ENCODE results near the gene ROCK2.

ROCK2 gene

DNA sequence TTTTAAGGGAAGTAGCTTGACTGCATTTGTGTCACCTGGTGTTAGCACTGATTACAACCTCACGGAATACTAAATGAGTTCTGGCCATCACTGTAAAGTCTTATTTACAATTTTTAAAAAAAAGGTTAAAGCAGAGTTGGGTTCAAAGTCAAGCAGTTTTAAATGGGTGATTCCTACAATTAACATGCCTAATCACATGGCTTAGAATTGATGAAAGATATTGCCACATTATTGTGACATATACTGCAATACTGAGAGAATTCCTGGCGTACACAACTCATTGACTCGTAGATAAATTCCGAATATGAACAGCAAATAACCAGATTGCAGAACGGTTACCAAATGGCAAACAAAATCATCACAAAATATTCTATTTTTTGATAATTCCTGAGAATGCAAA is 34.2 kb downstream of the ROCK2 start:
- no peak for DNase-seq (ENCODE audit: low spot score)

DNA sequence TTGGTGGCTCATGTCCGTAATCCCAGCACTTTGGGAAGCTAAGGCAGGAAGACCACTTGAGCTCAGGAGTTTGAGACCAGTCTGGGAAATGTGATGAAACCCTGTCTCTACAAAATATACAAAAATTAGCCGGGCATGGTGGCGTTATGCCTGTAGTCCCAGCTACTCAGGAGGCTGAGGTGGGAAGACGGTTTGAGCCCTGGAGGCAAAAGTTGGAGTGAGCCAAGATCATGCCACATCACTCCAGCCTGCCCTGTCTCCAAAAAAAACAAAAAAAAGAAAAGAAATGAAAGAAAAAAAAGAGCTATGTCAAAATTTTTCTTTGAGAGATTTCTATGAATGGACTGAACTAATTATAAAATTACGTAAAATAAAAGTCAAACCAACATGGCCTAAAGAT is 34.7 kb downstream of the ROCK2 start:
- DNase-seq (ENCODE audit: low spot score): no peak

DNA sequence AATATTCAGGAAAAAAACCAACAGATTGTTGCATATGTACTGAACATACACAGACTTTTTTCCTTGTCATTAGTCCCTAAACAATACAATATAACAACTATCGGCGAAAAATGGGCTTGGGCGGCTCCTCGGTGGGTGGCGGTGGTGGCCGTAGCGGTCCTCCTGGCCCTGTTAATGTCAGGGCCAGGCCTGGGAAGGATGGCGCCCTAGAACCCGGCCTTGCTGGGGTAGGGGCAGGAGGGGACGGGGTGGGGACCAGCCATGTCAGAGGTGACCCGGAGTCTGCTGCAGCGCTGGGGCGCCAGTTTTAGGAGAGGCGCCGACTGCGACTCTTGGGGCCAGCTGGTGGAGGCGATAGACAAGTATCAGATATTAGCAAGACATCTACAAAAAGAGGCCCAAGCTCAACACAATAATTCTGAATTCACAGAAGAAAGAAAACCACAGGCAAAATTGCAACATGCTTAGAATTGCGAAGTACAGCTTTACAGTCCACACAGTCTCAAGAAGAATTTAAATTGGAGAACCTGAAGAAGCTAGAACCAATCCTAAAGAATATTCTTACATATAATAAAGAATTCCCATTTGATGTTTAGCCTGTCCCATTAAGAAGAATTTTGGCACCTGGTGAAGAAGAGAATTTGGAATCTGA is 36.5 kb downstream of the ROCK2 start:
- DNase-seq (ENCODE audit: low spot score): no peak

DNA sequence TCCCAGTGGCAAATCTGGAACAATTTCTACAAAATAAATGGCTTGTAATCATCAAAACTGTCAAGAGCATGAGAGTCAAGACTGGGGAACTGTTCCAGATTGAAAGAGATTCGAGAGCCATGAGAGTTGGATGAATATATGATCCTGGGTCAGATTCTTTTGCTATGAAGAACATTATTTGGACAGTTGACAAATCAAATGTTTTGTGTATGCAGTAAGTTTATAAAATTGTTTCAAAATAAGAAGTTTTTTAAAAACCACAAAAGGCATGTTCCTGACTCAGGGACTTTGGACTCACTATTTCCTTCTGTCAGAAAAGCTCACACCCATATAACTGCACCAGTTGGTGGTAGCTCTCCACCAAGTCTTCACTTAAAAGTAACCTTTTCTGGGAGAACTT is 38.5 kb downstream of the ROCK2 start:
- no peak for DNase-seq (ENCODE audit: low spot score)

DNA sequence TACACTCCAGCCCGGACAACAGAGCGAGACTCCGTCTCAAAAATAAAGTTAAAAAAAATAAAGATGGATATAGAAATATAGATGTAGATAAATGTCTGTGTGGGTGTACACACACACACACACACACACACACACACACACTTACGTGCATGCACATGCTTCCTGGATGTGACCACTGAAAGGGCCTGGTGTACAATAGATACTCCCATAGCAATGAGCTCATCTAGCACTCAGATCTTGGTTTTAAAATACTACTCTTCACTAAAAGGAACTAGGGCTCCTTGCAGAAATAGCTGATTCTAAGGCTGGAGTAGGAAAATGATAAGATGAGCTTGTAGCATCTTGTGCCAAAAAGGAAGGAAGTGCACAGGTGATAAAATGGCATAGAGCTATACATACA is 39.1 kb downstream of the ROCK2 start:
- DNase-seq (ENCODE audit: low spot score): no peak

DNA sequence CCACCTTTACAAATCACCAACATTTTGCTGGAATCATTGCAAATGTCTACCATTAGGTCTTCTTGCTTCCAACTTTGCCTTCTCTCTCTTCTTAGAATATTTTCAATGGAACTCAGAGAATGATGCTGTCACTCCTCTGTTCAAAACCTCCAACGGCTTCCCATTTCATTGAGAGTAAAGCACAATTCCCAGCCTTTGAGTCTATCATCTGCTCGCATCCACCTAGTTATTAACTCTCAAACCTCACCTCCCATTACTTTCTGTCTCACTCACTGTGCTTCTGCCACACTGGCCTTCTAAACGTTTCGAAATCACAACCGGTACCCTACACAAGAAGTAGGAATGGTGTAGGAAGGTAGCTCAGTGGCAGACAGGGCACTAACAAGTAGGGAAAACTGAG is 40.0 kb downstream of the ROCK2 start:
- no peak for DNase-seq (ENCODE audit: low spot score)

DNA sequence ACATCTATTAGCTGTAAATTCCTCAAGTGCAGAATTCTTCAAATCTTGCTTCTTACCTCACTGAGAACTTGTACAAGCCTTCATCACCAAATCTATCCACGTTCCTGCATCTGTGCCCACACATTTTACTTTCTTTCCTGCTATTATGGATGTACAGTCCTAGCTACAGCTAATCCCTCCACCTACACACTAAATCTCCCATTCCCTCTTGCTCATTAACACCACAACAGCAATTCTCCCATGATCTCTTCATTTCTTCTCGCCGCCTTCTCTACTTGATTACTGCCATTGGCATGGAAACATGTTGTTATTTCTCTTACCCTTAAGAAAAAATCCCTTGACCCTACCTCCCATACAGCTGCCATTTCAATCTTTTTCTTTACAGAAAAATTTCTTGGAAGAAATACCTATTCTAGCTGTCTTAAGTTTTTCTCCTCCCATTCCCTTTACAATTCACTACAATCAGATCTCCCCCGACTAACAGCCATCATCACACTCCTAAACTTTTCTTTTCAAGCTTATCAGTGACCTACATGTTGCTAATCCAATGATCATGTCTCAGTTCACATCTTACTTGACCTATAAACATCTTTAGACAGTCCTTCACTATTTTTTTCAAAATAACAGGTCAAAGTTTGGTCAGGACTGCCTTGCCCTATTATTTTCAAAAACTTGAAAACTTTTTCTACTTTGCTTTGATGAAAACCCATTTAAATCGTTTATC is 41.0 kb downstream of the ROCK2 start:
- no peak for DNase-seq (ENCODE audit: low spot score)

DNA sequence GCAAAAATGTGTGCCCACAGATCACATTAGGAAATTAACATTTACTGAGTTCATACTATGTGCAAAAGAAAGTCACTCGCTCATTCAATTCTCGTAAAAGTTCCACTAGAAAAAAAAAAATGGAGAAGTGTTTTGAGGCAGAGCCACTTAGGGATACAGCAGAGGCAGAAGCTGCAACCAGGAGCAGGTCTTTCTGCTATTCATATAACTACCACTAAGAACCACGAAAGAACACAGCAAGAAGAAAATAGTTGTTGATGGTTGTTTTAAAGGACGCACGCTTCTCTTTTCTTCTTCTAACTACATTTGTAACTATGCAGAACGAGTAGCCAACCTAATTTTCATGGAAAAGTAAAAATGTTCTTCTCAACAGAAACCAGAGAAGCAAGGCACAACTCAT is 45.0 kb downstream of the ROCK2 start:
- no peak for DNase-seq (ENCODE audit: low spot score)

DNA sequence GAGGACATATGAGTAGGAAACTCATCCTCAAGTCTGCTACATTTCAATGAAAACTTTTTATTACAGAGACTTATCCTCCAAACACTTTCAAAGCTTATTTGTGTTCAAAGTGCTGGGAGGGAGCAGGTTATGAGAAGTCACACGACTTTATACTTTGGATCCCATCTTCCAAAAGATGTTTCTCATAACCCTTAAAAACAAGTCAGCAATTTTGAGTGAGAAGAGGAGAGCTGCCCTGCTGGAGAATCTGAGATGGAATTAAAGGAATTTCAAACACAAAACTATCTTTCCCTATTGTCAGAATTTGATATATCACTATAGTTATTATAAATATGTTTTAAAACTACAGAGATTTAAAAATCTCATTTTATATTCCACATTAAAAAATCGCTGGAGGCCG is 45.8 kb downstream of the ROCK2 start:
- DNase-seq (ENCODE audit: low spot score): no peak

DNA sequence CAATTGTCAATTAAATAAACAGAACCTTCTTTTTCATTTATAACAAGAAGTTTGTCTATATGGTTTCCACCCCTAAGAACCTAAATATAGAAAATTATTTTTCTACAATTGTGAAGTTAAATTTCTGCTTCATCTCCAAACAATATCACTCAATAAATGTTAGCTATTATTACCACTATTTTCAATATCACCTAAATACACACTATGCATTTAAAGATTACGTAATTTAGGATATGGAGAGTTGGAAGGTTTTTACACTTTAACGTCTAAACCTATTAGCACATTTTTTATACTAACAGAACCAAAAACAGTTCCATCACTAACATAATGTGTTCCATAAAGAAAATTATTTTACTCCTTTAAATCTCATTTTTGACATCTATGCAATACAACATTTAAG is 48.0 kb downstream of the ROCK2 start:
- no peak for DNase-seq (ENCODE audit: low spot score)

DNA sequence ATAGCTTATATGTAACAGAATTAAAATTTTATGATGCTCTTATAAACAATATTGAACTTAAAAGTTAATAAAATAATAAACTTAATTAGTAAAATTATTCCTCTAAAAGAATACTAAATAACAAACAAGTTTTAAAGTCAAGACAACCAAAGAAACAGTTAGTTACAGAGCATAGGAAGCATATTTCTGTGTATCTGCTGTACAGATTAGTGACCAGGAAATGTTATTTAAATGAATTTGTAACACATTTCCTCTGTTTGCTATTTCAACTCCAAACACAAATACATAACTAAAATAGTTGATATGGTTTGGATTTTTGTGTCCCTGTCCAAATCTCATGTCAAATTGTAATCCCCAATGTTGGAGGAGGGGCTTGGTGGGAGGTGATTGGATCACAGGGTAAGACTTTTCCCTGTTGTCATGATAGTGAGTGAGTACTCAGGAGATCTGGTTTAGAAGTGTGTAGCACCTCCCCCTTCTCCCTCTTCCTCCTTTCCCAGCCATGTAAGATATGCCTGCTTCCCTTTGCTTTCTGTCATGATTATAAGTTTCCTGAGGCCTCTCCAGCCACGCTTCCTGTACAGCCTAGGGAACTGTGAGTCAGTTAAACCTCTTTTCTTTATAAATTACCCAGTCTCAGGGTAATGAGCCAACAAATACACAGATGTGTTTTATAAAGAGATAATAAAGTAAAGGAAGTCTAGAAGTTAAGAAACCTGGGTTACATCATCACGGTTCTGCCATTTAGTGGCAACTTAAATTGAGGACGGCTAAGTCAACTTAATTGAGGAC is 51.8 kb downstream of the ROCK2 start:
- DNase-seq (ENCODE audit: low spot score): no peak

DNA sequence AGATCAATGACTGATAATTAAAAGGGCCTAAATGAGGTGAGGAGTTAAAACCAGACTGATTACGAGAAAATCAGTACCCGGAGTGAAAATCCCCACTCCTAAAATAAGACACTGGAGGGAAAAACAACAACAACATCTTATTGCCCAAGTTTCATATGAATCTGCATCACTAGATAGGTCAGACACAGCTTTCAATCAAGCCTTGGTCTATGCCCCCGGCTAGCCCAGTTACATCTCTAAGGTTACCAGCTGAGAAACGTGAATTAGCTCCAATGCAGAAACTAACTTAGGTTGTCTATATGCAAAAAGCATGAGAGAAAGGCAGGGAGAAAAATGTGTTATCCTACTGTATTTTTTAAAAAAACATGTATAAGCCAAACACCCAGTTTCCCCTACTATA is 53.7 kb downstream of the ROCK2 start:
- no peak for DNase-seq (ENCODE audit: low spot score)

DNA sequence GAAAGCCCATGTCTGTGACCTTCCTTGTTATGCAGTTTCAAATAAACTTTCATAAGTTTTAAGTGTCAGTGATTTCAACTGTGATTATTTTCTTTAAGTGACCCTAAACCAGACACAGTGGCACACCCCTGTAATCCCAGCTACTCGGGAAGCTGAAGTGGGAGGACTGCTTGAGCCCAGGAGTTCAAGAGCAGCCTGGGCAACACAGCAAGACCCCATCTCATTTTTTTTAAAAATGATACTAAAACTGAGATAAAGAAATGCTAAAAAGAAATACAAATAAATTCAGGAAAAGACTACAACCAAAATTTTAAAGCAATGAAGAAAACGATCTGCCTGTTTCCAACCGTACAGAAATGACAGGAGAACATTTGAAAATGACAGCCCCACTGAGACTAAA is 54.2 kb downstream of the ROCK2 start:
- no peak for DNase-seq (ENCODE audit: low spot score)

DNA sequence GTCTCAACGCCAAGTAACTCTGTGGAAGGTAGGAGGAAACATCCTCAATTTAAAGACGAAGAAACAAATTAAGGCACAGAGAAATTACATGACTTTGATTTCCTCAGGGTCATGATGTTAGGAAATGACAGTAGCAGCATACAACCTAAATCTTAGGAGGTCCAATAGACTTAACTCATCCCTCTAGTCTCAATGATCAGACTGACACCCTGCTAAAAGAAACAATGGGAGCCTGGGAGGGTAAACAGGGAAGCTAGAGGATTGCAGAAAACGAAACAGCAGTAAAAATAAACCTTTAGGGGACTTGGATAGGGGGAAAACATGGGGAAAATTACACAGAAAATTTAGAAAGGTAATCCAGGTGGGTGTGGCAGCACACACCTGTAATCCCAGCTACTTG is 56.0 kb downstream of the ROCK2 start:
- DNase-seq (ENCODE audit: low spot score): no peak

DNA sequence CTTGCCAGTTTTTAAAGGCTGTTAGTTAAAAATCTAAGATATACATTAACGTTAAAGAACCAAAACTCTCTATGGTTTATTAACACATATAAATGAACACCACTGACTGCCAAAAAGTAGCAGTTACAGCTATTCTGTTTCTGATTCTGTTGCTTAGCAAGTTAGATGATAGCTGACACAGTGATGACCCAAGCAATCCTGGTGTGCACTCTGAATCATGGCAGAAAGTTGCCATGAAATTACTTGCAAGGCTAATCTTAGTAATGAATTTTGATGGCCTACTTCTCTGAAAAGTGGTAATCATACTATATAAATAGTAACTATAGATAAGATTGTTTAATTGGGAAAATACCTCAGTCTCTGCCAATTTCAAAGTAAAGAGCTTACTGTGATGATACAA is 57.7 kb downstream of the ROCK2 start:
- DNase-seq (ENCODE audit: low spot score): no peak

DNA sequence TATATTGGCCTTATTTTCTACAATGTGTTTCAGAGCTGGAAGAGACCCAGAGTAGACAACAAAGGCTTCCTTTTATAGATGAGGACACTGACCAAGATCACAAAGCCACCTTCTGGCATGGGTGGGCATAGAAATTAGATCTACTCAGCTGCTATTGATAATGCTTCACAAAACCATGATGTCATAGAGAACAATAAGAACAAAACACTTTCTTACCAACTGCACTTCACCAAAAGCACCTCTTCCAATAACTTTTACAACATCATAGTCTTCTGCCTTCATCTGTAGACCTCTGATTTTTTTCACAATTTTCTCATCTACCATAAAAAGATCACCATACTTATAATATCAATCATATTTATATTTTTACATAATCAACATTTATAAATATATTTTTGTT is 58.1 kb downstream of the ROCK2 start:
- DNase-seq (ENCODE audit: low spot score): no peak

DNA sequence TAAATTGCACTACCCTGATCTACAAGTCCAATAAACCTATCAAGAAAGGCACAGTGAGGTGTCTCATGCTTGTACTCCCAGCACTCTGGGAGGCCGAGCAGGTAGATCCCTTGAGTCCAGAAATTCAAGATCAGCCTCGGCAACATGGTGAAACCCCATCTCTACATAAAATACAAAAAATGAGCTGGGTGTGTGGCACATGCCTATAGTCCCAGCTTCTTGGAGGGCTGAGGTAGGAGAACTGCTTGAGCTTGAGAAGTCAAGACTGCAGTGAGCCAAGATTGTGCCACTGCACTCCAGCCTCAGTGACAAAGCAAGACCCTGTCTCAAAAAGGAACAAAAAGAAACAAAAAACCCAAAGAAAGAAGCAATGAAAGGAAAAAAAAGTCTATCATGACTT is 58.9 kb downstream of the ROCK2 start:
- DNase-seq (ENCODE audit: low spot score): no peak

DNA sequence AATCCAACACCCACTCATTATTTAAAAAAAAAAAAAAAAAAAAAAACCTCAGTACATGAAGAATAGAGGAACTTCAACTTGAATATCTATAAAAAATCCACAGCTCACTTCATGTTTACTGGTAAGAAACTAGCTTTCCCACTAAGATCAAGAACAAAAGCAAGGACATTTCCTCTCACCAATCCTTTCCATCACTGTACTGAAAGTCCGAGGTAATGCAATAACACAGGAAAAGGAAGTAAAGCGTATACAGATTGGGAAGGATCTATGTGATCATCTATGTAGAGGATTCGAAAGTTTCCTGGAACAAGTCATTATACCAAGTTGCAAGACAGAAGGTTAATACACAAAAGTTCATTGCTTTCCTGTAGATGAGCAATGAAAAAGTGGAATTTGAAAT is 63.2 kb downstream of the ROCK2 start:
- DNase-seq (ENCODE audit: low spot score): no peak

DNA sequence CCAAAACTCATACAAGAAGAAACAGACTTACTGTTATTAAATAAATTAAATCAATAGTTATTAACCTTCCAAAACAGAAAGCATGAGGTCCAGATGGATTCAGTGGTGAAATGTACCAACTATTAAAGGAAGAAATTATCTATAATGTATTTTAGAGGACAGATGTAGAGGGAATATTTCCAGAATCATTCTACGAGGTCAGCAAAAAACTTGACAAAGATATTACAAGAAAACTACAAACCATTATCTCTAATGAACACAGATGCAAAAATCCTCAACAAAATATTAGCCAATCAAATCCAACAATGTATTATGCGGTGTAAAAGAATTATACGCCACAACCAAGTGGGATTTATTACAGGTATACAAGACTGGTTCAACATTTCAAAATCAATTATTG is 63.7 kb downstream of the ROCK2 start:
- no peak for DNase-seq (ENCODE audit: low spot score)

DNA sequence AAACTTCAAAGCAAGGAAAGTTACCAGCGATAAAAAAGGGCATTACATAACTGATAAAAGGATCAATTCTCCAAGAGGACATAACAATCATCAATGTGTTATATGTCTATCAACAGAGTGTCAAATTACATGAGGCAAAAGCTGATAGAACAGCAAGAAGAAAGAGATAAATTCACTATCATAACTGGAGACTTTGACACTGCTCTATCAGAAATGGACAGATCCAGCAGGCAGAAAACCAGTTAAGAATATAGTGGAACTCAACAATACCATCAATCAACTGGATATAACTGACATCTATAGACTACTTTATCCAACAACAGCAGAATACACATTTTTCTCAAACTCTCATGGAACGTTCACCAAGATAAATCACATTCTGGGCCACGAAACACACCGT is 65.0 kb downstream of the ROCK2 start:
- DNase-seq (ENCODE audit: low spot score): no peak

DNA sequence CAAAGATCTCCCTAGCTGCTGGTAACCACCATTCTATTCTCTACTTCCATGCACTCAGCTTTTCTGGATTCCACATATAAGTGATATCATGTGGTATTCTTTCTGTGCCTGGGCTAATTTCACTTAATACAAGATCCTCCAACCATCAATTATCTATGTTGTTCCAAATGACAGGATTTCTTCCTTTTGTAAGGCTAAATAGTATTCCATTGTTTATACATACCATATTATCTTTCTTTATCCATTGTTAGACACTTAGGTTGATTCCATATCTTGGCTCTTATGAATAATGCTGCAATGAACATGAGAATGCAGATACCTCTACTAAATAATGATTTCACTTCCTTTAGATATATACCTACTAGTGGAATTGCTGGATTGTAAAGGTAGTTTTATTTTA is 66.2 kb downstream of the ROCK2 start:
- no peak for DNase-seq (ENCODE audit: low spot score)

DNA sequence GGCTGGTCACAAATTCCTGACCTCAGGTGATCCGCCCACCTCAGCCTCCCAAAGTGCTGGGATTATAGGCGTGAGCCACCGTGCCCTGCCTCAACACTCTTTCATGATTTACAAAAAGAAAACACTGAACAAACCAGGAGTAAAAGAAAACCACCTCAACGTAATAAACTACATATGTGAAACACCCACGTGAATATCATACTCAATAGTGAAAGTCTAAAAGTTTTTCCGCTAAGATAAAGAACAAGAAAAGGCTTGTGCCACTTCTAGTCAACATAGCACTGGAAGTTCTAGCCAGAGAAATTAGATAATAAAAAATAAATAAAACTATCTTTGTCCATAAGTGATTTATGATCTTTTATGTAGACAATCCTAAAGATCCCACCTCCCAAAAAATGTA is 68.5 kb downstream of the ROCK2 start:
- DNase-seq (ENCODE audit: low spot score): no peak

DNA sequence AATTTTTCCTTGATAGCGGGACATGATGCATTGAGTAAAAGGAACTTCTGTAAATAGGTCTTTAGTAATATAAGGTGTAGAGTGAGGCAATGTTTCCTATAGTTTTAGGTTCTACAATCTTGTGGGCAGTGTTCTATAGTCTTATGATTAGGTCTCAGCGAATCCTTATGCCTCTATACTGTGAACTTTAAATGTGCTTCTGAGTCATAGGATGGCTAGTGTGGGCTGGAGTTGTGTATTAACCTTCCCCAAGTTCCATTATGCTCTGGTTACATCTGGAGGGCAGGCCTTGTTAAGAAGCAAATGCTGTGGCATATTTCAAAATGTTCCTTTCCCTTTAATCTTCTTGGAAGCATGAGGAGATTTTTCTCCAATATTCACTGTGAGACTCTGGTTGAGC is 73.5 kb downstream of the ROCK2 start:
- no peak for DNase-seq (ENCODE audit: low spot score)

Measured in ecto neural progenitor cell (in vitro differentiated cells).